ENCODE results near the gene DNAJC15. TPM values are rescaled to one million over a fixed set of nuclear protein-coding genes. Genes with fewer than 3 reads are reported as not detected.

DNAJC15 gene
- polyA plus RNA-seq, 3 donors = 8.3 to 31.1 (median 22.0) TPM

GRCh38 chr13:43081866-43082265, 58.5 kb downstream of the DNAJC15 start:
- no peak for TF ChIP-seq CTCF (IDR thresholded peaks at IDR 0.05)
- H3K4me3 ChIP-seq (replicated peaks in 1 of 3; ENCODE audit: low read depth in 2 of 3, low read length in 3 of 3) = no peak overlapping the region
- no peaks in the 10 kb centered on the region for H3K9me3 ChIP-seq (replicated peaks in 1 of 2; ENCODE audit: control insufficient read depth in 1 of 2, insufficient read depth in 1 of 2, low read length in 2 of 2)
- peaks cover 6 to 34% of the 10 kb centered on the region in 2 donors for H3K36me3 ChIP-seq (replicated peaks in 1 of 2; ENCODE audit: control insufficient read depth in 1 of 2, insufficient read depth in 2 of 2, low read length in 2 of 2)
- H3K27me3 Mint-ChIP-seq (ENCODE audit: low read depth in 3 of 3) = peaks cover 0 to 2% (median 0%) of the 10 kb centered on the region in 3 donors
- peak overlapping the region in 1 of 7 donors; percentile 73 for H3K27ac Mint-ChIP-seq
- no peak overlapping the region for H3K4me3 Mint-ChIP-seq
- no peaks in the 10 kb centered on the region for H3K79me2 ChIP-seq (ENCODE audit: insufficient read depth, low read length)
- DNase-seq = no peak
- H3K36me3 Mint-ChIP-seq = peaks cover 34 to 39% of the 10 kb centered on the region in 2 donors
- H3K4me2 ChIP-seq (replicated peaks; ENCODE audit: extremely low read depth, low read length, poor library complexity, severe bottlenecking) = no peak overlapping the region
- no peaks in the 10 kb centered on the region for H3K27me3 ChIP-seq (ENCODE audit: control insufficient read depth in 2 of 2, insufficient read depth in 2 of 2, low read length in 2 of 2)
- peaks cover 0 to 2% (median 0%) of the 10 kb centered on the region in 7 donors for H3K9me3 Mint-ChIP-seq
- no peaks in the 10 kb centered on the region for H3K4me1 ChIP-seq (ENCODE audit: control insufficient read depth in 1 of 2, insufficient read depth in 2 of 2, low read length in 2 of 2)
- no peaks in the 10 kb centered on the region for H3K4me1 Mint-ChIP-seq
- H3K27ac ChIP-seq (ENCODE audit: low read depth in 1 of 2, low read length in 2 of 2) = no peak overlapping the region
- intact Hi-C loops (cut with micrococcal nuclease) = no loop called here
- no peaks in the 10 kb centered on the region for H4K20me1 ChIP-seq (ENCODE audit: insufficient read depth, low read length)
- no CpG with 5 or more reads among the region's 2 CpGs for WGBS (ENCODE audit: insufficient coverage)
- no peak overlapping the region for H2AFZ ChIP-seq (ENCODE audit: insufficient read depth, low read depth, low read length, poor library complexity, severe bottlenecking)
- no peak overlapping the region for H3K9ac ChIP-seq (ENCODE audit: insufficient read depth, low read length, poor library complexity, severe bottlenecking)

- peaks cover 28 to 29% of the 10 kb centered on the region in 2 donors for H3K36me3 Mint-ChIP-seq
- H3K4me1 Mint-ChIP-seq = peaks cover 12% of the 10 kb centered on the region
- no peaks in the 10 kb centered on the region for H3K27me3 ChIP-seq (ENCODE audit: control insufficient read depth in 2 of 2, insufficient read depth in 2 of 2, low read length in 2 of 2)
- peaks cover 0 to 2% (median 0%) of the 10 kb centered on the region in 7 donors for H3K9me3 Mint-ChIP-seq
- H3K4me3 Mint-ChIP-seq = no peak overlapping the region
- intact Hi-C loops (cut with micrococcal nuclease) = no loop called here
- H3K27ac Mint-ChIP-seq = no peak overlapping the region
- H3K9me3 ChIP-seq (replicated peaks in 1 of 2; ENCODE audit: control insufficient read depth in 1 of 2, insufficient read depth in 1 of 2, low read length in 2 of 2) = no peaks in the 10 kb centered on the region
- no peaks in the 10 kb centered on the region for H4K20me1 ChIP-seq (ENCODE audit: insufficient read depth, low read length)
- no peaks in the 10 kb centered on the region for H3K79me2 ChIP-seq (ENCODE audit: insufficient read depth, low read length)
- peaks cover 6 to 29% of the 10 kb centered on the region in 2 donors for H3K36me3 ChIP-seq (replicated peaks in 1 of 2; ENCODE audit: control insufficient read depth in 1 of 2, insufficient read depth in 2 of 2, low read length in 2 of 2)
- DNase-seq = no peak
- H3K4me3 ChIP-seq (replicated peaks in 1 of 3; ENCODE audit: low read depth in 2 of 3, low read length in 3 of 3) = no peak overlapping the region
- no peak overlapping the region for H3K4me2 ChIP-seq (replicated peaks; ENCODE audit: extremely low read depth, low read length, poor library complexity, severe bottlenecking)
- H3K27ac ChIP-seq (ENCODE audit: low read depth in 1 of 2, low read length in 2 of 2) = no peak overlapping the region
- H3K9ac ChIP-seq (ENCODE audit: insufficient read depth, low read length, poor library complexity, severe bottlenecking) = no peak overlapping the region
- peaks cover 0 to 2% (median 0%) of the 10 kb centered on the region in 3 donors for H3K27me3 Mint-ChIP-seq (ENCODE audit: low read depth in 3 of 3)
- H3K4me1 ChIP-seq (ENCODE audit: control insufficient read depth in 1 of 2, insufficient read depth in 2 of 2, low read length in 2 of 2) = peaks cover 0 to 7% of the 10 kb centered on the region in 2 donors
- H2AFZ ChIP-seq (ENCODE audit: insufficient read depth, low read depth, low read length, poor library complexity, severe bottlenecking) = no peak overlapping the region
- no peak for TF ChIP-seq CTCF (IDR thresholded peaks at IDR 0.05)
Measured at GRCh38 chr13:43083750-43084149, 60.4 kb downstream of the DNAJC15 start.
